Suppressor macrophage (primary cell): ENCODE measurements around the gene MDM4.
"Not testable (repeated sequence)": the region's sequence is repeated elsewhere in the genome, so short reads cannot be mapped to it uniquely, and the experiment has no call there.

Source experiments
- DNase-seq, 4 experiments: peaks; one replicate each; pipeline ENCODE4 v3.0.0-alpha.2; 2020 to 2022

The MDM4 gene

DNA sequence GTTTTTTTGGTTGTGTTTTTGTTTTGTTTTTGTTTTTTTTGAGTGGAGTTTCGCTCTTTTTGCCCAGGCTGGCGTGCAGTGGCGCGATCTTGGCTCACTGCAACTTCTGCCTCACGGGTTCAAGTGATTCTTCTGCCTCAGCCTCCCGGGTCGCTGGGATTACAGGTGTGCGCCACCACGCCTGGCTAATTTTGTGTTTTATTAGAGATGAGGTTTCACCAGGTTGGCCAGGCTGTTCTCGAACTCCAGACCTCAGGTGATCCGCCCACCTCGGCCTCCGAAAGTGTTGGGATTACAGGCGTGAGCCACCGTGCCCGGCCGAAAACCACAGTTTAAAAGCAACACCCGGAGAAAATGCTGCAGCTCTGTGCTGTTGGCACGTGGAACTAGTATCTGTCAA is 1.2 kb downstream of the MDM4 start:
- not testable (repeated sequence) for DNase-seq

DNA sequence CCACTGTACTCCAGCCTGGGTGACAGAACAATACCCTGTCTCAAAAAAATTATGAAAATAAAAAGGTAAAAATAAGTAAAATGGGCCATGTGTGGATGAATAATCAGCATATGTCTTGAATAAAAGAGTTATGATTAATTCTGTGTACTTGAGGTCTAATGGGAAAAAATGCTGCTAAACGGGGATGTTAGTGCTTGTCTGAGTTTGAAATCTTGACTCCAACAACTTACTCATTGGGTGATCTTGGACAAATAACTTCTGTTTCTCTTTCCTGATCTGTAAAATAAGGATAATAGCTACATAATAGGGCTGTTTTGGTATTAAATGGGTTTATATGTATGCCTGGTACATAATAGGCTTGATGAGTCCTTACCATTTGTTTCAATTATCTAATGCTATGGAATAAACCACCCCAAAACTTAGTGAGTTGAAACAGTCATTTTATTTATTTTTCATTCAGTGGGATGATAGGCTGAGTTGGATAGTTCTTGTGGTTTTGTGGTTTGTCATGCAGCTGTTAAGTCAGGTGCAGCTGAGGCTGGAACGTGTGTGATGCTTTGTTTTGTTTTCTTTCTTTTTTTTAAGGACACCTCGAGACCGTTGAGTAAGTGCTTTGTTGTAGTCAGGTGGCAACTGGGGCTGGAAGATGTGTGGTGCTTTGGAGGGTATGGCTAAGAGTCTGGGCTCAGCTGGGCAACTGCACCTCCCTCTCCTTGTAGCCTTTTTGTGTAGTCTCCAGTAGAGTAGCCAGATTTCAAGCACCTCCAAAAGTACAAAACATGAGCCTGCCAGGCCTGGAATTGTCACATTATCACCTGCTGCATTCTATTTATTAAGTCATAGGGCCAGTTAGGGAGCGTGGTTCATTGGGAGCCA is 4.9 kb downstream of the MDM4 start:
- DNase-seq: peak; percentile 37 to 77 (median 62)

DNA sequence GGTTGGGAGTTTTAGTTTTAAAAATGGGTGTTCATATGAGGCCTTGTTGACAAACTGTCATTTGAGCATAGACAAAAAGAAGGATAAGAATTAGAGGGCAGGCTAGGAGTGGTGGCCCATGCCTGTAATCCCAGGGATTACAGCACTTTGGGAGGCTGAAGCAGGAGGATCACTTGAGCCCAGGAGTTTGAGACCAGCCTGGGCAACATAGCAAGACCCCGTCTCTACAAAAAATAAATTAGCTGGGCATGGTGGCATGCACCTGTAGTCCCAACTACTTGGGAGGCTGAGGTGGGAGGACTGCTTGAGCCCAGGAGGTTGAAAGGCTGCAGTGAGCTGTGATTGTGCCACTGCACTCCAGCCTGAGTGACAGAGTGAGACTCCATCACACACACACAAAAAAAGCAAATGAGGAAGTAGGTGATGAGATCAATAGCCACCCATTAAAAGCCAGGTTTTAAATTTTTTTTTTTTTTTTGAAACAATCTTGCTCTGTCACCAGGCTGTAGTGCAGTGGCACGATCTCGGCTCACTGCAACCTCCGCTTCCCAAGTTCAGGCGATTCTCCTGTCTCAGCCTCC is 5.8 kb downstream of the MDM4 start:
- DNase-seq: peak in 1 of 4 experiments; percentile 30

DNA sequence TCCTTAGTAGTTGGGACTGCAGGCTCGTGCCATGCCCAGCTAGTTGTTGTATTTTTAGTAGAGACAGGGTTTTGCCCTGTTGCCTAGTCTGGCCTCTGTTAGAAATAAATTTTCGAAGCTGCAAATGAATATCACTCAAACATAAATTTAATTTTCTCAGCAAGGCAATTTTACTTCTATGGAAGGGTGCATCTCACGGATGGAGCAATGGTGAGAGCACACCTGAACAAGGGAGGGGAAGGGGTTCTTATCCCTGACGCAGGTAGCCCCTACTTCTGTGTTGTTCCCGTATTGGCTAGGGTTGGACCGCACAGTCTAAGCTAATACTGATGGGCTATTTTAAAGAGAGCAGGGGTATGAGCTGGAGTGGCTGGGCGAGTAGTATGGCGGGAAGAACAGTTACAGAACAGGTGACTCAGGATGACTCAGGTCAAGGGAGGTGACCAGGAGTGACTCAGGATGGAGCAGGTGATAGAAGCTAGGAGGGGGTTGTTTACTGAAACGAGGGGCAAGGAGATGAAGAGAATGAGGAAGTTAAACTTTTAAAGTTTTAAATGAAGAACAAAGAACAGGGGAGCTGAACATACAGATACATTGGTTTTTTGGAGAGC is 7.5 kb downstream of the MDM4 start:
- no peak for DNase-seq

DNA sequence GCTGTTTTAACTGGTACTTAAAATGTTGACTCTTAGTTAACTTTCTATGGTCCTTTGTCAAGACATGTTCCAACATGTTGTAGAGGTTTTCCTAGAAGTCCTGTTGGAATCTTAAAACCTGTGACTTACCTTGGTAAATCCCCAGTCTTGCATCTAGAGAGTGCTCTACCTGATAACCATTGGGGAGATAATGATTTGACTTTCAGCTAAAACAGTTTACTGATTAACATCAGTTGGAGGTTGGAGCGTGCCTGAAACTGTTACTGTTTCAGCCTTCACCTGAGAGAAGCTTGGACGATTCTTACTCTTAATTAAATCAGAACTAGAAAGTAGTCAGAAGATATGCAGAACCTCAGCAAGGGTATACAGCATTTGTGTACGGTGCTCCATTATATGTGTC is 8.8 kb downstream of the MDM4 start:
- no peak for DNase-seq

DNA sequence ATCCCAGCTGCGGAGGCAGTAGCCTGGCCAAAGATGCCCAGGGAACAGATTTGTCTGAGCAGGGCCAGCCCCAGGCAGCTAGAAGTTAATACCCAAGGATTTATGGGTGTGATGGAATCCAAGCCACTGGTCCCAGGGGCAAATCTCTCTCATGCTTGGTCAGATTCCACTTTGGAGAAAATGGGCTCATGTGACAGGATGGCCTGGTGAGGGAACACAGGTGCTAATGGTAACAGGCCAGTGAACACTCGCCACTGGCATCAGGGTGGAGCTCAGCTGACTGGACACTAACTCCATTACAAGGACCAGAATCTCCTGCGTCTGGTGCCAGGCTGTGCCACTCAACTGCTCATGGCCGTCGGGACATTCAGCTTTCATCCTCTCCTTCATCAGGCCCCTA is 12.0 kb downstream of the MDM4 start:
- DNase-seq: no peak

DNA sequence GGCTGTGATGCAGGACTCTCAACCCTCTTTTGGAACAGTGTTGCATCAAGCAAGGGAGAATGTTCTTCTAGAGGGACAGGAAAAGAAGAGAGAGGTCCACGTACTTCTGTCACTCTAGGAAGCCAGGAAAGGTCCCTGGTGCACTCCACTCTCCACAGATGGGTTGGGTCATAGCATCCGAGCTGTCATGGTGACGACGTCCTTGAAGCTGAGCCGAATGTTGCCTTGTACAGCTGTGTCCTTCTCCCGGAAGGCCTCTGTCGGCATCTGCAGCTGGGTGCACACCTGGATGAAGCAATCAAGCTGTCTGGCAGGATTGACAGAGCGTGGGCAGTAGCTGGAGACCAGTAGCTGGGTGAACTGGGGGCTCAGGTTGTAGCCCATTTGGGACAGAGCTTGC is 12.5 kb downstream of the MDM4 start:
- no peak for DNase-seq

DNA sequence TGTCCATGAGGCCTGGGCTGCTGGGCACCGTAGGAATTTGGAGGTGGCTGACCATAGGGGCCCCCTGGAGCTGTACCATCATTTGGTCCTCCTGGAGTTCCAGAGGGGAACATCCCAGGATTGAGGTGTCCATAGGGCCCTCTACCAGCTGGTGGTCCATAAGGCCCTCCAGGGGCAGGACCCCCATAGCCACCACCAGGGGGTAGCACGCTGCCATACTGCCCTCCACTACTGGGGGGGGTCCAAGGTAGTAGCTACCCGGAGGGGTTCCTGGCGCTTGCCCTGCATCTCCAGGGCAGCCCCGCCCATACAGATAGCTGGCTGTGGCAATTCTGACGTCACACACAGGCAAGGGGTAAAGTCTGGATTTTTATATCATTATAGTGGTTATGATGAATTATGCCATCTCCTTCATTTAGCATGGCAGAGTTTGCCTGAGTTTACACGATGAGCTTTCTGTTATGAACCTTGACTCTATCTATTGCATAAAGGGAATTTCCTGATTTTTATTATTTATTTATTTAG is 13.2 kb downstream of the MDM4 start:
- DNase-seq: no peak

DNA sequence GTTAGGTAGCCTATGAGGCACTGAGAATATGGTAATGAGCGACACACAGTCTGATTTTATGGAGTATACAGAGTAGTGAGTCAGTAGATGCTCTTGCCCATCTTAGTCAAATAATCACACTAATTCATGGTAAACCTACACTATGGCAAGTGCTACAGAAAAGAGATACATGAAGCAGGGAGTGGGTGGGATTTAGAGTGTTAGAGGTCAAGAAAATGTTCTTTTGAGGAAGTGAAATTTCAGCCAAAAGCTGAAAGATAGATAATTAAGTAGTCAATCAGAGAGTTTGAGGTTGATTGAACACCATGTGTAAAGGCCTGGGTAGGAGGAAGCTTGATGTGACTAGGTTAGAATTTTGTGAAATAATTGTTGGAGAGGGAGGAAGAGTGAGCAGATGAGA is 14.7 kb downstream of the MDM4 start:
- DNase-seq: peak; percentile 23 to 82 (median 45)

DNA sequence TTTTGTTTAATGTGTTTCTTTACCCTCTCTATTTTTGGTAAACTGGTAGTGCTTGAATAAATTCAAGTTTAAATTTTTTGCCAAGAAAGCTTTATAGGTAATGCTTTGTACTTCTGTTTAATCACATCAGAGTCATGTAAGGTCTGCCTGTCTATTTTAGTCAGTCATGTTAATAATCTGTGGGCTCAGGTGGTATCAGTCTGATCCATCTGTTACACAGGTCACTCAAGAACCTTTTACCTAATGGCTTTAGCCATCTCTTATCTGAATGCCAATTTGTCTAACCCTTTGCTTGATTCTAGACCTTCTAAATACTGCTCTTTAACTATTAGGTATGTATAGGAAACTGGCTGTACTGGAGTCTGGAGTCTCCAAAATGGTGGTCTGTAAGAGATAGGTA is 16.6 kb downstream of the MDM4 start:
- no peak for DNase-seq

DNA sequence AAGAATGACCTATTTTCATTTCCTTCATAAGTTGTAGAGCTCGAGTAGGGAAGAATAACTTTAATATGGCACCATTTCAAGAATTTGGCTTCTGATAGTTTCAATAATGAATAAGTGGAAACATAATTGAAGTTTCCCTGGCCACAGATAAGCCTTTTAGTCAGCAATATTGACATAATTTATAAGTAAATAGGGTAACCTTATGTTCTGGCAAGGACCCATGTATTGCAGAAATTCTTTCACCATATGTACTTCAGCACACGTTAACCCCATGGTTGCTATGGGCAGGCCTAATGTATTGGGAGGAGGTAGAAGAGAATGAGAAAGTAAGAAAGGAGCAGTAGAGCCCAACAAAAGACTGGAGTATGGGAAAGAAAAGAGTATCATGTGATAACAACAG is 25.4 kb downstream of the MDM4 start:
- DNase-seq: no peak

DNA sequence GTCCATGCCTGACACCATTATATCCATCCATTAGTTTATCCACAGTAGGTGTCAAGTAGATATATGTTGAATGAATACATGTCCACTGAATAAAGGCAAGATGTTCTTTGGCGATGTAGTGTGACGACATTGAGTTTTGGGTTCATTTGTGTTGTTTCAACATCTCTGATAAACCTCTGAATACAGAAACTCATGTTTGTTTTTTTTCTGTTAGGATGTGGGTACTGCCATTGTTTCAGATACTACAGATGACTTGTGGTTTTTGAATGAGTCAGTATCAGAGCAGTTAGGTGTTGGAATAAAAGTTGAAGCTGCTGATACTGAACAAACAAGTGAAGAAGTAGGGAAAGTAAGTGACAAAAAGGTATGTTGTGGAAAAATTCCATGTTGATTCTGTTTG is 28.1 kb downstream of the MDM4 start:
- no peak for DNase-seq

DNA sequence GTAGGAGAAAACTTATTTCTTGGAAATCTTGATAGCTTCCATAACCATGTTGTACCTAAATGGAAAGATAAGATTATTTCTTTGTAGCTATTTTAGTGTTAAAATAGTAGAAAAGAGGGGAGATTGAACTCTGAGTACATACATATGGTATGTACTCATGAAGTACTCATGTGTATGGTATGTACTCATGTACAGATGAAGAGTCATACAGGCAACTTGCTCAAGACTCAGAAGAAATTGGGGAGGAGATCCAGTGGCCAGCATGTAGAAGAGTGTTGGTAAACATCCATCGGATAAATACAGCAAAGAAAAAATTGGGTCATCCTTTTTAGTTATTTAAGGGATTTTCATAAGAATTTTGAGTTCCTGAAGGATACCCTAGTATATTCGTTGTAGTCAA is 29.0 kb downstream of the MDM4 start:
- no peak for DNase-seq

DNA sequence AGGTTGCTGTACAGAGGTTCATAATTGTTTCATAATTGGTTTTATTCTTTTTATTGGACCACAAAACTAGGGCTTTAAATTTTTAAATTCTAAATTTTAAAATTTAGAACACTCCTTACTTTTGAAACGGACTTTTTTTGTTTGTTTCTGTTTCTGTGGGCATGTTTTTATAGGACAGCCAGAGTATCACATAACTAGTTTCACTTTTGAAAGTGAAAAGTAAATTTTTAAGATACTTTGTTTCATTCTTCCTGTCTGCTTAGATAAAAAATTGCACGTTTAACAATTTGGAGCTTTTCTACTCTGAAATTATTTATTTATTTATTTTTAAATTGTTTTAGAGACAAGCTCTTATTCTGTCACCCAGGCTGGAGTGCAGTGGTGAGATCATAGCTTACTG is 29.7 kb downstream of the MDM4 start:
- DNase-seq: no peak

DNA sequence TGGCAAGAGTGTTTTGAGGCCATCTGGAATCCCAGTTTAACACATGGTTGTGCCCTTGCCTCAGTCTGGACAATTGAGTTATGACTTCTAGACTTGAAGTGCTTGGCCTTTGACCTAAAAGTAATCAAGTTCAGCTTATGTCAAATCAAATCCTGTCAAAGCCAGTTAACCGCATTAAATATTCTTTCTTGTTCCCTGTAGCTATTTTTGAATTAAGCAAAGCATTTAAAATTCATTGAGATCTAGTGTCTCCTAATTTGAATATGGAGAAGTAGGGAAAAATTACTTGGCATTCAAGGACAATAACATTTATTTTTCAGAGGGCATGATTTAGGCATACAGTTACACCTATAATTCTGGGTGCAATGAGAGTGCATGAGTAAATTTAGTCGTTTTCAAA is 32.1 kb downstream of the MDM4 start:
- DNase-seq: no peak

DNA sequence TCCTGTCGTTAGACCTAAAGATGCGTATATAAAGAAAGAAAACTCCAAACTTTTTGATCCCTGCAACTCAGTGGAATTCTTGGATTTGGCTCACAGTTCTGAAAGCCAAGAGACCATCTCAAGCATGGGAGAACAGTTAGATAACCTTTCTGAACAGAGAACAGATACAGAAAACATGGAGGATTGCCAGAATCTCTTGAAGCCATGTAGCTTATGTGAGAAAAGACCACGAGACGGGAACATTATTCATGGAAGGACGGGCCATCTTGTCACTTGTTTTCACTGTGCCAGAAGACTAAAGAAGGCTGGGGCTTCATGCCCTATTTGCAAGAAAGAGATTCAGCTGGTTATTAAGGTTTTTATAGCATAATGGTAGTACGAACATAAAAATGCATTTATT is 33.1 kb downstream of the MDM4 start:
- DNase-seq: no peak

DNA sequence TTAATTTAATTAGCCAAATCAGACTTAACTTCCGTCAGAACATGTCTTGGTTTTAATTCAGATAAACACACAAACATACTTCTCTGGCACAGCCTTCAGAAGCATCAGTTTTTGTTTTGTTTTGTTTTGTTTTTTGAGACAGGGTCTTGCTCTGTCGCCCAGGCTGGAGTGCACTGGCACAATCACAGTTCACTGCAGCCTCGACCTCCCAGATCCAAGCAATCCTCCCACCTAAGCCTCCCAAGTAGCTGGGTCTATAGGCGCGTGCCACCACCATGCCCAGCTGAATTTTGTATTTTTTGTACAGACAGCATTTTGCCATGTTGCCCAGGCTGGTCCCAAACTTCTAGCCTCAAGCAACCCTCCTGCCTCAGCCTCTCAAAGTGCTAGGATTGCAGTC is 34.7 kb downstream of the MDM4 start:
- DNase-seq: no peak

DNA sequence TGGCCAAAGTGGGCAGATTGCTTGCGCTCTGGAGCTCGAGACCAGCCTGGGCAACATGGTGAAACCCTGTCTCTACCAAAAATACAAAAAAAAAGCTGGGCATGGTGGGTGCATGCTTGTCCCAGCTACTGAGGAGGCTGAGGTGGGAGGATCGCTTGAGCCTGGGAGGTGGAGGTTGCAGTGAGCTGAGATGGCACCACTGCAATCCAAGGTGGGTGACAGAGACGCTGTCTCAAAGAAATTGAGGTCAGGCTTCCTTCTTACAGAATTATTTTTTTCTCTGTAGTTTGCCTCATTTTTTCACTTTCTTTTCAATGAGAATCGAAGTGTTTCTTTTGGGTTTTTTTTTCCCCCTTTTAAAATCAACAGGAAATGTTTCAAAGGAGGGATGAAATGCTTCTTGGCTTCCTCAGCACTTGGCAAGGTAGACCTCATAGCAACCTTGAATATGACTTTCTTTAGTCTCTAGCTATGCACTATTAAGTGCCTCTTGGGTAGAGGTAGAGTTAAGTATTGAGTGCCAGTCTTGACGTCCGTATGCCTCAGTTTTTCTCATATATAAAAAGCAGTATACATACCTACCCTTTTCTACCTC is 40.3 kb downstream of the MDM4 start:
- DNase-seq: no peak

DNA sequence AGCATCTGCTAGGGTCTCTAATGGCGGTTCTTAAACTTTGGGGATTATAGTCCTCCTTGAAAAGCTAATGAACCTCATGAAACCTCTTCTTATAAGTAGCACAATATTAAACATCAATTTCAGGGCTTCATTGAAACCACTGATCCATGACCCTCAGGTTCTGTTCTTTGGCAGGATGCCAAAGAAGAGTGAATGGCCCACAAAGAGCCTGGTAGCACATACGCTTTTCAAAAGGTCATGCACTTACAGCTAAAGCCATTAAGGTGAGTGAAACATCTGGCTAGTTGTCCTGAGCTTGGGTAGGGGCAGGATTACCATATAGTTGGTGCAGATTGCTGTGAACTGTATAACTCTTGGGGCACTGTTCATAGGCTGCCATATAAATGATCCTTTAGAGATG is 42.3 kb downstream of the MDM4 start:
- DNase-seq: no peak

DNA sequence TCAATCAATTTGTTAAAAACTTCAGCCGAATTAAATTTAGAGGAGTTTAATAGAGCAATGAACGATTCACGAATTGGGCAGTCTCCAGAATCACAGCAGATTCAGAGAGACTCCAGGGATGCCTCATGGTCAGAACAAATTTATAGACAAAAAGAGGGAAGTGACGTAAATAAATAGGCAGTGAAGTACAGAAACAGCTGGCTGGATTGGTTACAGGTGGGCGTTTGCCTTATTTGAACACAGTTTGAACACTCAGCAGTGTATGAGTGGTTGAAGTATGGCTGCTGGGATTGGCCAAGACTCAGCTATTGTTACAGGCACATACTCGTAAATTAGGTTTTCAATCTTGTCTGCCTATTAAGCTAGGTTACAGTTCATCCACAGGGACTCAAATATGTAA is 43.8 kb downstream of the MDM4 start:
- DNase-seq: peak; percentile 29 to 65 (median 52)

DNA sequence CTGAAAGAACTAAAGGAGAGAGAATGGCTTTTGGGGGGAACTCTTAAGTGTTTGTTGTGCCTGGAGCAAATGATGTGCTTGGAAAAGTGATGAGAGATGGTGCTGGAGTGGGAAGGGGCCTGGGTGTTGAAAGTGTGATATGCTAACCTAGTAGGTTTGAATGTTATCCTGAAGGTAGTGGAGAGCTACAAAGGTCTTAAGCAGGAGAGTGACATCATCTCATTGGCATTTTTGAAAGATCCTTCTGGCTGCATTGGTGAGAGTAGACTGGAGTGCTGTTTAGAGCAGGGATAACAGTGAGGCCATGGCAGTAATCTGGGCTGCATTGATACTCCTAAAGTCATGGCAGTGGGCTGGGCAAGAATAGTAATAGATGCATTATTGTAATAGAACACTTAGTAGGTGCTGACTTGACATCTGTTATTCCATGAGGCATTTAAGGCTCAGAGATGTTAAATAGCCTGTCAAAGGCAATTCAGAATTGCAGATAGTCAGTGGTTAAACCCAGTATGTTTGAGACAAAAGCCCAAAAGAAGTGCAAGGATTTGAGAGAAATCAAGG is 44.5 kb downstream of the MDM4 start:
- DNase-seq: no peak

DNA sequence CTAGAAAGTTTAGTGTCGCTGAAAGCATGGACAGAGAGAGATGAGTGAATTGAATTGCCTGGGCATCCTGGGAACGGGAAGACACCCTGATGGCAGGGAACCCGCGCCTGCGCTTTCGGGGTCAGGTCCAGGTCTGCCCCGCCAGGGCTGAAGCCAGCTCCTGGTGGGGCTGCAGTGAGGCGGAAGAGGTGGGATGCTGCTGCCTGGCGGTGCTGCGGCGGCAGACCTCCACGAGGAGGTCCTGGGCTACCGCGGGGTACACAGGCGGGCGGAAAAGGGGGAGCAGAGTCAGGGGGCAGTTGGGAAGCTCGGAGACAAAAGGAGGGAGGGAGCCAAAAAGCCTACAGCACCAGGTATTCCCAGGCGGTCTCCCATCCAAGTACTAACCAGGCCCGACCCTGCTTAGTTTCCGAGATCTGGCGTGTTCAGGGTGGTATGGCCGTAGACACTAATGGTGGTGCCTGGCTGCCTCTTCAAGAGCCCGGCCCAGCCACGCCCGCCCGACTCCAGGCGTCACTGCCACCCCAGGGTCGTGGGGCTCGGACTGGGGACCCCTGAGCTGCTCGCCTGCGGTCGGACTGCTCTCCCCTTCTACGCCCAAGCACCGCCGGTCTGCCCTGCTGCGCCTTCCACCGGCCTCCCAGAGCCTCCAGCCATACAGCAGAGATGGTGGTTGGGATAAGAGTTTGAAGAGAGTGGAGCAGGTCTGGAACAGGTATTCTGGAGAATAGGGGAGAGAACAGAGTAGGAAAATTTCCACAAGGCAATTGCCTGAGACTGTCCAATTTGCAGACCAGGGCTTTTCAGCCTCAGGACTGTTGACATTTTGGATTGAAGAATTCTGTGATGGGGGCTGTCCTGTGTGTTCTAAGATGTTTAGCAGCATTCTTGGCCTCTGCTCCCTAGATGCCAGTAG is 46.1 kb downstream of the MDM4 start:
- DNase-seq: no peak
